HuH-7 (cell line): ENCODE measurements around the gene SLC15A4.
"Not testable (repeated sequence)": the region's sequence is repeated elsewhere in the genome, so short reads cannot be mapped to it uniquely, and the experiment has no call there.

Experiments
- DNase-seq: peaks from one replicate; pipeline ENCODE4 v3.0.0; 2011; ENCODE audit warnings: low spot score

Gene SLC15A4

DNA sequence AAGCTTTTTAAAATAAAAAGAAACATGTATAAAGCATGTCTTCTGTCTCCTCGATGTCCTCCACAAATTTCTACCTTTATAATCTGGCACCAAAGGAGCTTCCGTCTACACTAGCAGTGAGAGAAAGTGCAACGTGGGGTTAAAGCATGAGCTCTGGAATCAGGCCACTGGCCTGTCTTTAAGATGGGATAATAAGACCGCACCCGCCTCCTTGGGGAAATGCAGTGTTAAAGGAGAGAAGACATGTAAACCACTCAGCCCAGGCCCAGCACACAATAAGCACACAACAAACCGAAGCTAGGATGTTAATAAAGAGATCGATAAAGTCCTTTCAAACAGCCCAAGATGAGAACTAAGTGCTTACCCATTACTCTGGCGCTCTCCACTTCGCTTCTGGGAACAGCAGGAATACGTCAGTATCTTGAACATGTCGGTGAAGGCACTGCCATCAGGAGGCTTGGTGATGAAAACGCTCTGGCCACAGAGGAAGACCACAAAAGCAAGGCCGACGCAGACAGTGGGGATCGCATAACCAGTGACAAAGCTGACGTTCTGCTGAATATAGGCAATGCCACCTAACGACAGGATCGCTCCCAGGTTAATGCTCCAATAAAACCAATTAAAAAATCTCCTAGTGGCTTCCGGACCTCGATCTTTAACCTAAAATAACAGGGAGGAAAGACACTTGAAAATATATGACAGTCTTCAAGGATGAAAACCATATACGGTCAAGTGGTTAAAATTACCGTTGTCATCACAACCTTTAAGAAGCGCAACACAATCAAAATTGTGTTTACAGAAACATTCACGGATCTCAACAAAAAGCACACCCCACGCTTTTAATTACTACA lies 9.1 kb downstream of the SLC15A4 start:
- DNase-seq: no peak

DNA sequence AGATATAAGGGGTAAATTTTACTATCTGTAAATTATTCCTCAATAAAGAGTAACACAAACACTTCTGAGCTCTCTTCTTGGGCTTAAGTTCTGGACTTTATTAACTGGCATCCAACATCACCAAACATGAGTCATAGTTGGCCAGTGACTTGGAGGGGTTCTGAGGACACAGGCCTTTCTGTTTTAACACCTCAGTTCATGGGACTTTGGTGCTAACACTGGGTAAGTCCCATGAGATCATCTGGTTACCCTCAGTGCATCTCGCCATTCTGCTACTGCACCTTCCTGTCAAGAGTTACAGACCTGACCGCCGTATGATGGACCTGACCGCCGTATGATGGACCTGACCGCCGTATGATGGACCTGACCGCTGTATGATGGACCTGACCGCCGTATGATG lies 9.9 kb downstream of the SLC15A4 start:
- no peak for DNase-seq

- no peak for DNase-seq
Observed at GRCh38 chr12:128813392-128813791, 10.4 kb downstream of the SLC15A4 start.

- no peak for DNase-seq
Observed at GRCh38 chr12:128811806-128812205, 12.0 kb downstream of the SLC15A4 start.

- no peak for DNase-seq
Observed at GRCh38 chr12:128810182-128811127, 13.3 kb downstream of the SLC15A4 start.

DNA sequence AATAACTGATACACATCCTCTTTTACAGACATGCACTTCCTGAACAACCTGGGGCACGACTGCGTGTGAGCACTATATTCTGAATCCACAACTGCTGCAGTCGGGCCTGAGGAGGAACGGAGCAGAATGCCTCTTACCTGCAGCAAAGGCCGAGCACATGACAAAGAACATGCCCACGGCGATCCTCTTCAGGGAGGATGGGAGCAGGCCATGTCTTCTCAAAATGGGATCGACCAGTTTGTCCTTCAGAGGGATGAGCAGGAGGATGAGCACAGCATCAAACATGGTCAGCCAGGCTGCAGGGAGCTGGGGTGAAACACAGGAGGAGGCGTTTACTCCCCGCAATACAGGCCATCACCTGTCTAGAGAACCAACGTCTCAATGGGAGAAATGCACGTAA lies 15.1 kb downstream of the SLC15A4 start:
- no peak for DNase-seq

DNA sequence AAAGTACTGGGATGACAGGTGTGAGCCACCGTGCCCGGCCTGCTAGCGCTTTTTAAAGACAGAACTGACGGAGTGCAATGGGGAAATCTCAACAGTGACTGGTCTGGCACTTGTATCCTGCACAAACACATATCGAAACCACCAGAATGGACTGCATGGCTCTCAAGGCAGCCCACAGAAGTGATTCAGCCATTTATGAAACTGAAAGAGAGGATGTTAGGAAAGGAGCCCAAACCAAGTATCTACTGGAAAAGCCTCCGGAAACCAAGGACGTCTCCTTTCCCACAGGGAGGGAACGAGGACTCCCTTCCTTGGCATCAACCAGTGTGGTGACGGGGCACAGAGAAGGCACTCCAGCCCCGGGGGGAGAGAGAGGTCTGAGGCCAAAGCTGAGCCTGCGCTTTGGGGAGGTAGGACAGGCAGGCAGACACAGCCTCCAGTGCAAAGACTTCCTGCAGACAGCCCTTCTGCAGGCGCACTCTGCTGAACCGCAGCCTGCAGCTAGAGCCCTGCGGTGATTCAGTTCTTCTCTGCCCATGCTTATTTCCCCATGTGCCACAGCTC lies 16.5 kb downstream of the SLC15A4 start:
- no peak for DNase-seq

DNA sequence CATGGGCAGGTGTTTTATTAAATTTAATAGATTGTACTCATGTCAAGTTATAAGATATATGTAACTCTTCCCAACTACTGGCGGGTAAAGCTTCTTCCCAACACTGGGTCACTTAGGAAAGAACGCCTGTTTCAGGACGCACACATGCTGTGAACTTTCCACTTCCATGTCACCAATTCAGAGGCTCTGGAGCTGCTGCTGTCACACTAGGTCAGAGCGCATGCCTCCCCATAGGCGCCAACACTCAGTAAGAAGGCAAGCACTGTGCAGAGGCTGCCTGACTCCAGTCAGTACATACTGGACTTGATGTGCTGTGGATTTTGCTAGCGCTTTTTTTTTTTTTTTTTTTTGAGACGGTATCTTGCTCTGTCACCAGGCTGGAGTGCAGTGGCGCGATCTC lies 17.2 kb downstream of the SLC15A4 start:
- no peak for DNase-seq

- DNase-seq: not testable (repeated sequence)
Observed at GRCh38 chr12:128805406-128805805, 18.4 kb downstream of the SLC15A4 start.

DNA sequence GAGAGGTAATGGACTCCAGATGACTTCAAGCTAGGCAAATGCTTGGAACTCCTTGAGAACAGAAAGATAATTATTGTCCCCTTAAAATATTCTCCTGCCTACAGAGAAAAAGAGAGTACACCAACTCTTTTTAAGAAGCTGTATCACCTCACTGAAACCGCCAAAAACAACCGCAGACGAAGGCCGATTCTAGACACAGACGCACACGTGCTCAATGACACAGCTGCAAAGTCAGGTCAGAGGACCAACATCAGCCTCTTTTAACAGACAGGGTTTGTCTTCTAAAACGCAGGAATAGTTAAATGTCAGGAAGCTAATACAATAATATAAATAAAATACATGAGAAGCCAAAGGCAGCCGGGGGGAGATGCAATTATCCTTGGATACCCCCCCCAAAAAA lies 19.0 kb downstream of the SLC15A4 start:
- DNase-seq: no peak

GRCh38 chr12:128803788-128804187 lies 20.0 kb downstream of the SLC15A4 start:
- DNase-seq: no peak

GRCh38 chr12:128802756-128803155 lies 21.0 kb downstream of the SLC15A4 start:
- no peak for DNase-seq

DNA sequence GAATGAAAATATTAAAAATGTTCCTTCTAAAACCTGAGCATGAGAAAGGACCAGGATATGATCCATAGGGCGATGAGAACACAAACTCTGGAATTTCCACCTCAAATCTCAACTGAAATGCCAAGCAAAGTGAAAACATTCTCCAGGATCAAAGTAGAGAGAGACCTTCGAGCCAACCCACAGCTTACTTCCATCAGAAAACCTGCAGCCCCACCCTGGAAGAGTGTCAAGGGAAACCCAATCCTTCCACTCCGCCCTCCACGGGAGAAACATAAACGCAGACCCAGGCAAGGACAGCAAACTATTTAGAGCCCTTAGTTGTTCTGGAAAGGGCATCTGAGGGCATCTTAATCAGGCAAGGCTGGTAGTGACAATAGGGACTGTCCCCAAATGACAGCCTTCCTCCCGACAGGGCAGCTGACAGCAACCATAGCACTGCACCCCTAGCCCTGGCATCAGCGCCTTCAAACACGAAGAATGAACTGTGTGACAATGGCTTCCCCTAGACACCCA lies 21.8 kb downstream of the SLC15A4 start:
- no peak for DNase-seq

- no peak for DNase-seq
Observed at GRCh38 chr12:128800606-128801005, 23.2 kb downstream of the SLC15A4 start.

GRCh38 chr12:128798571-128799341 lies 25.0 kb downstream of the SLC15A4 start:
- no peak for DNase-seq

DNA sequence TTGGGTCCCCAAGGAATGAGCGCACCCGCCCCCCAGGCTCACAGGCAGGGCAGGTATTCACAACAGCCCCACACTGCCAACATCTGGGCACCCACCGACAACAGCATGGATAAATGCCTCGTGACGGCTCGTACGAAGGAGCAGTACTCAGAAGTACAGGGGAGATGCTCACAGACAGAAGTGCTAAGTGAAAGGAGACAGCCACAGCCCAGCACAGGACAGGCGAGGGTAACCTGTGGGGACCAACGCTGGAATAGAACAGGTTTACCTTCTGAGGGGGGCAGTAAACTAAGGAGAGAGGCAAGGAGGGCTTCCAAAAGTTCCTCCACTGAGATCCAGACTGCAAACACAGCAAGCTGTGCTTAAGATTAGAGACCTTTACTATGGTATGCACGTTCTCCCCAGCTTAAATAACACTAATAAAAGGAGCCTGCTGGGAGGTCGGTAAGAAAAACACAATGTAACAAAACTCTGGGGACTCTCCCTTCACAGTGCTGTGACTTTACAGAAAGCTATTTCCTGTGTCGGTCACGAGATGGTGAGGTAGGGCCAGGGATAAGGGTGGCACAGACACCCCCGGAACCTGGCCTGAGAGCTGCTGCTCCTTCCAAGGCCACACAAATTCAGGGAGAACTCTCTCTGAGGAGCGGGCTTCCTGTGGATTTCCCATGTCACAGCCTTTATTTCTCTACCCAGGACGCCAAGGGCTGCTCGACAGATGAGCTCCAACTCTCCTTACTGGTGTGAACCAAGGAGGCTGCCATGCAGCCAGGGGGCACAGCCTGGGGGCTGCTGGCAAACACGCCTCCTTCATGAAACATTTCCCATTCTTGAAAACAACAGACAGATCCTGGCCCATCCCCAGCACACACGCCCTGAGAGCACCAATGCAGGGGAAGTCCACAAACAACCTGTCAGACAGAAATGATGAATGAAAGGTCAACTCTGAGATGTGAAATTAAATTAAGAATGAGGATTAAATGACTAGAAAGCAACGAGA lies 26.3 kb downstream of the SLC15A4 start:
- DNase-seq: no peak

GRCh38 chr12:128796439-128797118 lies 27.2 kb downstream of the SLC15A4 start:
- no peak for DNase-seq

DNA sequence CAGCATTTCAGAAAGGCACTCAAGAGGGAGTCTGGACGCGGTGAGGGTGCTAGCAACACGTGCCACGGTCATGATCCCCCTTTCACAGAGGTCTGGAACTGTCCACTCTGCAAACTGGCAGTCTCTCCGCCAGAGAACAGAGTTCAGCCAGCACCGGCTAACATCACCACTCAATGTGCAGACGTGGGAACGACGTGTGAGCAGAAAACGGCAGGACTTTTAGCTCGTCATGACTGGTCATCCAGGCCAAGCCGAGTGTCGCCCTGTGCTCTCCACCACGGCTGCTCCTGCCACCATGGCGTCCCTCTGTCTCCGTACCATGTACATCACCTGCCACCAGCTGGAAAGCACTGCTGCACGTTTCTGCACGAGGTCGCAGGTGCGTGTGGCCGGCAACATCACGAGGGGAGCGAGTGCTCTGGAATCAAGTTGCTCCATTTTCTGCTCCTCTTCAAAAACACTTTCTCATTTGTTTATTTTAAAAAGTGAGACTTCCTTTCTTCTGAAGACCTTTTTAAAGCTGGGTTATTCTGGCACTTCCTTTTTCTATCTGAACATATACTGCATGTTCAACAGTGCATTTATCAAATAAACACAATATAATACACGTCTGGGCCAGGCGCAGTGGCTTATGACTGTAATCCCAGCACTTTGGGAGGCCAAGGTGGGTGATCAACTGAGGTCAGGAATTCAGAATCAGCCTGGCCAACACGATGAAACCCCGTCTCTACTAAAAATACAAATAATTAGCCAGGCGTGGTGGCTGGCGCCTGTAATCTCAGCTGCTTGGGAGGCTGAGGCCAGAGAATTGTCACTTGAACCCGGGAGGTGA lies 28.0 kb downstream of the SLC15A4 start:
- DNase-seq: no peak
